ENCODE results near the gene UBB. TPM values are rescaled to one million over a fixed set of nuclear protein-coding genes. Genes with fewer than 3 reads are reported as not detected.

The UBB gene
- total and polyA plus RNA-seq, 9 of the 15 experiments (the other 6 are each of a cell fraction or from before 2014, with no cell fraction given): 1,069 to 4,143 (median 1,696) TPM

GRCh38 chr17:16352667-16353316 is 28.1 kb upstream of the UBB start (continued):
- no peak for TF ChIP-seq CBX1 (IDR thresholded peaks at IDR 0.05; ENCODE audit: low read depth)
- TF ChIP-seq EP400 (IDR thresholded peaks at IDR 0.05): peak; percentile 41; the same call in 1 of the 2 replicates
- peak; percentile 63; the same call in 1 of the 2 replicates for TF ChIP-seq ZBTB7A (IDR thresholded peaks at IDR 0.05; ENCODE audit: borderline replicate concordance, control insufficient read depth, low read depth, low read length)
- TF ChIP-seq NFE2 (IDR thresholded peaks at IDR 0.05; ENCODE audit: low read depth): no peak
- 0 out of 4 replicates have a peak, but pooled peaks of 1 of the 2 experiments have one; percentile 11 for TF ChIP-seq SIN3A (IDR thresholded peaks at IDR 0.05; ENCODE audit: borderline replicate concordance in 2 of 2, control insufficient read depth in 1 of 2, low read depth in 2 of 2, low read length in 2 of 2)
- TF ChIP-seq, protein P1, sequence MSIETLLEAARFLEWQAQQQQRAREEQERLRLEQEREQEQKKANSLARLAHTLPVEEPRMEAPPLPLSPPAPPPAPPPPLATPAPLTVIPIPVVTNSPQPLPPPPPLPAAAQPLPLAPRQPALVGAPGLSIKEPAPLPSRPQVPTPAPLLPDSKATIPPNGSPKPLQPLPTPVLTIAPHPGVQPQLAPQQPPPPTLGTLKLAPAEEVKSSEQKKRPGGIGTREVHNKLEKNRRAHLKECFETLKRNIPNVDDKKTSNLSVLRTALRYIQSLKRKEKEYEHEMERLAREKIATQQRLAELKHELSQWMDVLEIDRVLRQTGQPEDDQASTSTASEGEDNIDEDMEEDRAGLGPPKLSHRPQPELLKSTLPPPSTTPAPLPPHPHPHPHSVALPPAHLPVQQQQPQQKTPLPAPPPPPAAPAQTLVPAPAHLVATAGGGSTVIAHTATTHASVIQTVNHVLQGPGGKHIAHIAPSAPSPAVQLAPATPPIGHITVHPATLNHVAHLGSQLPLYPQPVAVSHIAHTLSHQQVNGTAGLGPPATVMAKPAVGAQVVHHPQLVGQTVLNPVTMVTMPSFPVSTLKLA (conservative IDR thresholded peaks at IDR 0.05): no peak; a peak in 1 of 4 replicates
- TF ChIP-seq PML (IDR thresholded peaks at IDR 0.05; ENCODE audit: low read length): no peak
- no peak for TF ChIP-seq ASH1L (IDR thresholded peaks at IDR 0.05; ENCODE audit: borderline replicate concordance, low read depth, partially characterized antibody)
- TF ChIP-seq RUNX1 (IDR thresholded peaks at IDR 0.05; ENCODE audit: low read depth): no peak
- TF ChIP-seq BCOR (IDR thresholded peaks at IDR 0.05): no peak
- no peak for TF ChIP-seq PRMT5 (CRISPR knock-in tag; IDR thresholded peaks at IDR 0.05)
- TF ChIP-seq, protein P2, sequence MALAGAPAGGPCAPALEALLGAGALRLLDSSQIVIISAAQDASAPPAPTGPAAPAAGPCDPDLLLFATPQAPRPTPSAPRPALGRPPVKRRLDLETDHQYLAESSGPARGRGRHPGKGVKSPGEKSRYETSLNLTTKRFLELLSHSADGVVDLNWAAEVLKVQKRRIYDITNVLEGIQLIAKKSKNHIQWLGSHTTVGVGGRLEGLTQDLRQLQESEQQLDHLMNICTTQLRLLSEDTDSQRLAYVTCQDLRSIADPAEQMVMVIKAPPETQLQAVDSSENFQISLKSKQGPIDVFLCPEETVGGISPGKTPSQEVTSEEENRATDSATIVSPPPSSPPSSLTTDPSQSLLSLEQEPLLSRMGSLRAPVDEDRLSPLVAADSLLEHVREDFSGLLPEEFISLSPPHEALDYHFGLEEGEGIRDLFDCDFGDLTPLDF (CRISPR knock-in tag; IDR thresholded peaks at IDR 0.05): no peak
- no peak for TF ChIP-seq MTA2 (IDR thresholded peaks at IDR 0.05; ENCODE audit: low read depth)
- TF ChIP-seq CREB1 (IDR thresholded peaks at IDR 0.05): no peak
- no peak for TF ChIP-seq CREB1 (CRISPR knock-in tag; IDR thresholded peaks at IDR 0.05)
- TF ChIP-seq, protein P3, sequence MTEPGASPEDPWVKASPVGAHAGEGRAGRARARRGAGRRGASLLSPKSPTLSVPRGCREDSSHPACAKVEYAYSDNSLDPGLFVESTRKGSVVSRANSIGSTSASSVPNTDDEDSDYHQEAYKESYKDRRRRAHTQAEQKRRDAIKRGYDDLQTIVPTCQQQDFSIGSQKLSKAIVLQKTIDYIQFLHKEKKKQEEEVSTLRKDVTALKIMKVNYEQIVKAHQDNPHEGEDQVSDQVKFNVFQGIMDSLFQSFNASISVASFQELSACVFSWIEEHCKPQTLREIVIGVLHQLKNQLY (CRISPR knock-in tag; conservative IDR thresholded peaks at IDR 0.05): no peak
- TF ChIP-seq TAF1 (IDR thresholded peaks at IDR 0.05; ENCODE audit: control insufficient read depth, extremely low read depth, insufficient read depth, low read length, severe bottlenecking): peak; percentile 27
- peak; percentile 38; the same call in 1 of the 2 replicates for TF ChIP-seq NCOA6 (IDR thresholded peaks at IDR 0.05)
- no peak for TF ChIP-seq ZNF444 (CRISPR knock-in tag; IDR thresholded peaks at IDR 0.05)
- TF ChIP-seq CLOCK (CRISPR knock-in tag; IDR thresholded peaks at IDR 0.05; ENCODE audit: borderline replicate concordance): no peak
- TF ChIP-seq MTA1 (IDR thresholded peaks at IDR 0.05; ENCODE audit: borderline replicate concordance): no peak
- no peak for TF ChIP-seq PHF20 (IDR thresholded peaks at IDR 0.05; ENCODE audit: partially characterized antibody)
- TF ChIP-seq JUND (IDR thresholded peaks at IDR 0.05; ENCODE audit: borderline replicate concordance, low read depth, low read length): no peak
- no peak for TF ChIP-seq JUND (tag; IDR thresholded peaks at IDR 0.05; ENCODE audit: borderline replicate concordance, low read depth, low read length)

Measured in K562 (cell line).